ENCODE data around the gene FABP7.
"Not testable (repeated sequence)": the region's sequence is repeated elsewhere in the genome, so short reads cannot be mapped to it uniquely, and the experiment has no call there.

The FABP7 gene

GRCh38 chr6:122779667-122780066 is at the start of gene FABP7:
Gene FABP7 (plus strand): TSS chr6:122779716. CDS start chr6:122779795, 79 bp downstream.
- no peak for DNase-seq (ENCODE audit: low read depth)

DNA sequence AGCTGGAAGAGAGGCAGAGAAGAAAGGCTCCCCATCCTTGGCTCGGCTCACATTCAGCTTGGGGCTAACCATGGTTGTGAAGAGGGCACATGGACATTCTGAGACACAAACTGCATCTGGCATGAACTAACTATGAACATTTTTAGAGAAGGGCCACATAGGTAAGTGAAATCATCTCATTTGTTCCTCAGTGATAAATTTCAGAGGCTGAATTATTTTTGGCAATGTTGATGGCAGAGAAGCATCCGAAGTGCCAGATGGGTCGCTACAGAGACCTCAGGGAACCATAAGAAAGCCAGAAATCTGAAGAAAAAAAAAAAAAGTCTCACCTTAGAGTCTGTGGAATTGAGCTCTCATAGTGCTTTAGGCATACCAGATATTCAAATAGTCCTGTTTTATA is 49.2 kb upstream of the FABP7 start:
- DNase-seq (ENCODE audit: low read depth) = no peak

GRCh38 chr6:122730775-122731386 is 48.6 kb upstream of the FABP7 start:
- peak; percentile 19 for DNase-seq (ENCODE audit: low read depth)

DNA sequence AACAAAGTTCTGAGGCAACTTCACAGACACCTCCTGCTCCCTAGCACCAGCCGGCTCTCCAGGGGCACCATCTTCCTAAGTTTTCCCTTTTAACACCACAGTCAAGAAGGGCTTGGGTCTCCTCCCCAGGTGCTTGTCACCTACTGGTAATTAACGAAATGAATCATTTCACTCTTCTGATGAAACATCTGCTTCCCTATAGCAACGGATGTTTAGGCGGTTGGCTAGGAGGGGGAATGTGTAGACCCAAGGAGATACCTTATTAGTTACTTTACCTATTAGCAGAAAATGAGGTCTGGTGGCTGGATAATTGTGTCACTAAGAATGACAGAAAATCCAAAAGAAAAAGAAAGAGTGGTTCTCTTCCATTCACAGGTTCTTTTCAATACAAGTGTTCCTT is 46.3 kb upstream of the FABP7 start:
- DNase-seq (ENCODE audit: low read depth) = no peak

DNA sequence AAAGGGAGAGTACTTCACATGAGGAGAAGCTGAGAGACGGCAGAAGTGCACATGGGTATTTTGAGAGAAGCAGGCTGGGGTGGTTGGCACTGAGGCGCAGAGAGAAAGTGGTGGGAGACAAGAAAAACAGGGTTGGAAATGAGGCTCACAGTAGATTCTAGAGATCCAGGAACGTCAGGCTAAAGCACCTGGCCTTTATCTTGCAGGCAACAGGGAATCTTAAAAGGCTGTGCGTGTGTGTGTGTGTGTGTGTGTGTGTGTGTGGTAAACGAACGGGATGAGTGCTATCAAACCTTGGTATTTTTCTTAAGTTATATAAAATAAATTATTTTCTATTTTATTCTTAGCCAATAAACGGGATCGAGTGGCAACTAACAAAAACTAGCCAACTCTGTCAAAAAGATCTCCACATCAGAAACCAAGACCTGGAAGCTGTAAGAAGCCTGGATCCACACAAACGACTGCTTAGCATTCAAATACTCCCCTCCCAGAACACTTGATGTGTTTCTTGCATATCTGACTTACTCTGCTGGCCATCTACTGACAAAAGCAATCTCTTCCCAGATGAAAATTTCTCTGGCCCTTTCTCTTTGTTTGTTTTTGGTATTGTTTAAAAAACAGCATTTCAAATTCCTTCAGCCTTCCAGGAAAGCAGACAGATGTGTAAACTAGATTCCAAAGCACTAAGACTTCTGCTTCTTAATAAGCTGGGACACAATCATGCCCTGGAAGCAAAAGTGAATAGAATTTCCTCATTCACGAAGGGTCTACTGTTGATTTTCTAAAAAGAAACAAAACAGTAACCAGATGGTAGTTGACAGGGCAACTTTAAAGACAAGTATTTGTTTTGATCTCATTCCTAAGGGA is 44.8 kb upstream of the FABP7 start:
- DNase-seq (ENCODE audit: low read depth) = no peak

GRCh38 chr6:122735582-122735981 is 43.9 kb upstream of the FABP7 start:
- DNase-seq (ENCODE audit: low read depth) = no peak

GRCh38 chr6:122736163-122736562 is 43.4 kb upstream of the FABP7 start:
- no peak for DNase-seq (ENCODE audit: low read depth)

- no peak for DNase-seq (ENCODE audit: low read depth)
Observed at GRCh38 chr6:122736616-122737015, 42.9 kb upstream of the FABP7 start.

GRCh38 chr6:122740091-122740490 is 39.4 kb upstream of the FABP7 start:
- DNase-seq (ENCODE audit: low read depth) = no peak

DNA sequence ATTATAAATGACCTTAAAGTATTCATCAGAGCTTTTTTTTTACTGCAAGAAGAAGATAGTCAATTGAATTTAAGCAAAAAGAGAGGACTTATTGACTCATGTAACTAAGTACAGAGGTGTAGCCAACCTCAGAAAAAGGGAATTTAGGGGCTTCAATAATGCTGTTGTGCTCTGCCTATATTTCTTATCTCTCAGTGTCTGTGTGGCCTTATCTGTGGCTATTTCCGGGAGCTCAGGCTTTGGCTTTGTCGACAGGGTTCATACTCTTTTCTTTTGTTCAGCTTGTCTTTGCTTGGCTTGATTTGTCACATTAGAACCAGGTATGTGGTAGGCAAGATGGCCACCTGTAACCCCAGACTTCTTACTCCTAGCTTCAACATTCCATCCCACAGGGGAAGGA is 38.6 kb upstream of the FABP7 start:
- DNase-seq (ENCODE audit: low read depth) = no peak

DNA sequence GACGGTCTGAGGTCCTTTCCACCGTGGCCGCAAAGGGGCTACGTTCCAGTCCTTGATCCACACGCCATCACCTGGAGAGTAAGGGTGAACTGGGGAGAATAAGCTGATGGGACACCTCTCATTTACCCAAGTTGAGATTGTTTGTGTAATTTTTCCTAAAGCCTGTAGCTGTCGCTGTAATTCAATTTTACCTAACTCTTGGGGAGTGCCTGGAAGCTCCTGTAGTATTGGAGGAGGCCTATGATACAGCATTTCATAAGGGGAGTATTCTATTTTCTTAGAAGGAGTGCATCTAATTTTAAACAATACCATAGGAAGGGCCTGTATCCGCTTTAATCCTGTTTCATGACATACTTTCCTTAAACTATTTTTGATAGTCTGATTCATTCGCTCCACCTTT is 35.3 kb upstream of the FABP7 start:
- DNase-seq (ENCODE audit: low read depth) = not testable (repeated sequence)

DNA sequence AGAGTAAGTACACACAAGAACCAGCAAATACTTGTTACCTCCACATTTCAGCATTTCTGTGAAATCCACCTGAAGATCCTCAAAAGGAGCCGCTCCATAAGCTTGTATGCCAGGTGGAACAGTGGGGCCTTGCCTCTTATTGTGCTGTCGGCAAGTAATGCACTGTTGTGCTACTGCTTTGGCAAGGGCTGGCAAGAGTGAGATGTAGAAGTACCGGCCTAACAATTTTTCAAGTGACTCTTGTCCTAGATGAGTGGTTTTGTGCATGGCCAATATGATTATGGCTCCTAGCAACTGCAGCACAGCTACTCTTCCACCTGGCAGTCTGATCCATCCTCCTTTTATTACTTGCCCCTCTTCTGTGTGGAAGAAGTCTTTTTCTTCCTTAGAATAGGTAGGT is 34.7 kb upstream of the FABP7 start:
- not testable (repeated sequence) for DNase-seq (ENCODE audit: low read depth)

DNA sequence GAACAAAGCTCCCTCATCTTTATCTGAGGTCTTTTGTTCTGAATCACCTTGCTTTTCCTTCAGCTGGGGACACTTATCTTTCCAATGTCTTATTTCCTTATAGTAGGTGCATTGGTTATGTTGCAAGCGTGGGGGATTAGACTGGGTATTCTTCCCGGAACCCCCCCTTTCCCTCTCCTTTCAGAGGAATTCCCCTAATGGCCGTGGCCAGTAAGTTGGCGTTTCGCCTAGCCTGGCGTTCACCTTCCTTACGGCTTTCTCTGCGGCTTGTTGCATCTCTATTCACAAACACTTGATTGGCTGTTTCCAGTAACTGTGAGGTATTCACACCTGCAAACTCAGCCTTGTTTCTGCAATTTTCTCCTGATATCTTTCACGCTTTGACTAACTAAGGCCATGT is 32.8 kb upstream of the FABP7 start:
- DNase-seq (ENCODE audit: low read depth) = no peak

GRCh38 chr6:122747573-122747972 is 31.9 kb upstream of the FABP7 start:
- DNase-seq (ENCODE audit: low read depth) = no peak

GRCh38 chr6:122748945-122749344 is 30.6 kb upstream of the FABP7 start:
- not testable (repeated sequence) for DNase-seq (ENCODE audit: low read depth)

DNA sequence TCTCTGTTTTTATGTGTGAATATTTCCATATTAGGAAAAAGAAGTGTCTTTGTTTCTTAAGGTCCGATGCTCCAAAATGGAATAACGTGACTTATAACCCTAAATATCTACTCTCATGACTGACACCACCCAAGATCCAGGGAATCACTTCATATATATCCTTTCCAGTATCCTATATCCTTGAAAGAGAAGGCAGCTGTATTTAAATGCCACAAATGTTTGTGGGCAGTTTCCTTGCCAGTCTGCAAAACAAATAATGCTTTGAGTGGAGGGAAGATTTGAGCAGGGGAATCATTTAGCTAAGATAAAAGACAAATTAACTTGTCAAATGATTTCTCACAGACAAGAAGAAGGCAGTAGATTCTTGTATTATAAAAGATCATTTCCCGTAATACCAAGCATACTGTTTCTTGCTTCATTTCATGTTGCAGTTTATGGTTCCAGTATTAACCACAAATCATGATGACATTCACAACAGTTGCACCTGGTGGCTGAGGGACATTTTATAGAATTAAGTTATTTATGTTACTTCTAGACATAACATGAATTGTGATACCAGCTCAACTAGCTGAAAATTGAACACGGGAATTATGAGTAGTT is 30.0 kb upstream of the FABP7 start:
- DNase-seq (ENCODE audit: low read depth) = no peak

- DNase-seq (ENCODE audit: low read depth) = no peak
Observed at GRCh38 chr6:122751326-122751725, 28.2 kb upstream of the FABP7 start.

GRCh38 chr6:122752459-122752858 is 27.1 kb upstream of the FABP7 start:
- DNase-seq (ENCODE audit: low read depth) = no peak

- no peak for DNase-seq (ENCODE audit: low read depth)
Observed at GRCh38 chr6:122753000-122753687, 26.4 kb upstream of the FABP7 start.

DNA sequence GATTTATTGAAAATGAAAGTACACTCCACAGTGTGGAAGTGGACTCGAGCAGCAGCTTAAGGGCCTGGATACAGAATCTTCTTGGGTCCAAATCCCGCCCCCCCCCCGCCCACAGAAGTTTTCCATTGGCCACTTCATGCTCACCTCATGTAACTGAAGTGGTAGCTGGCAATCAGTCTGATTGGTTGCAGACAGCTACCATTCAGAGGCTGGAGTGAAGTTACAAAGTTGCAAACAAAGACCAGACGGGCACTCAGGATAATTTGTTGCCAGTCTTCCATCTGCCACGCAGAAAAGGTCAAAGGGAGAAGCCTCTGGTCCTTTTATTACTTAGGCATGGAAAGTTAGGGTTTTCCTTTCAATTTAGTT is 25.8 kb upstream of the FABP7 start:
- DNase-seq (ENCODE audit: low read depth) = no peak

- no peak for DNase-seq (ENCODE audit: low read depth)
Observed at GRCh38 chr6:122754191-122754731, 25.3 kb upstream of the FABP7 start.

- DNase-seq (ENCODE audit: low read depth) = no peak
Observed at GRCh38 chr6:122755901-122756300, 23.6 kb upstream of the FABP7 start.
